ENCODE results near the gene GAA. TPM values are rescaled to one million over a fixed set of nuclear protein-coding genes. Genes with fewer than 3 reads are reported as not detected.

Gene GAA
- polyA plus RNA-seq, 1 of the 3 experiments (the other 2 are of a cell fraction), result 27.3 TPM

- CTCF ChIA-PET, result interaction anchor here (1.3 to 5.8 kb wide), 2 partner anchors 18 to 107 kb away, joined by 3 to 37 read pairs; partner anchors contain the start of gene GAA
- H3K4me2 ChIP-seq, result no peak overlapping the region
- POLR2A ChIA-PET, result interaction anchor here (0.9 to 1.1 kb wide), 2 partner anchors 18 to 26 kb away, joined by 3 to 5 read pairs; partner anchors contain the start of gene GAA
- TF ChIP-seq RXRA (IDR thresholded peaks at IDR 0.05; ENCODE audit: borderline replicate concordance, low read depth), result no peak
- no peak for TF ChIP-seq REST (IDR thresholded peaks at IDR 0.05; ENCODE audit: low read depth, low read length)
- H4K20me1 ChIP-seq (ENCODE audit: insufficient read depth), result no peaks in the 10 kb centered on the region
- peak; percentile 44 for DNase-seq
- H3K27ac ChIP-seq (ENCODE audit: low read depth in 2 of 2, low read length in 1 of 2), result no peak overlapping the region
- H3K79me2 ChIP-seq (ENCODE audit: insufficient read depth), result no peaks in the 10 kb centered on the region
- no peak overlapping the region for H3K4me3 ChIP-seq (ENCODE audit: low read depth in 2 of 2, low read length in 1 of 2)
- no peaks in the 10 kb centered on the region for H3K9me2 ChIP-seq
- H2AFZ ChIP-seq (ENCODE audit: low read depth), result no peak overlapping the region
- no peaks in the 10 kb centered on the region for H3K4me1 ChIP-seq (ENCODE audit: control insufficient read depth in 1 of 2, insufficient read depth in 2 of 2, low read depth in 1 of 2, low read length in 1 of 2)
- H3K9me3 ChIP-seq, result no peaks in the 10 kb centered on the region
- H3K36me3 ChIP-seq (replicated peaks in 1 of 2; ENCODE audit: control insufficient read depth in 1 of 2, insufficient read depth in 2 of 2, low read length in 1 of 2), result peaks cover 0 to 5% of the 10 kb centered on the region in 2 experiments
- 91% methylated on average over 22 of the region's 24 CpGs for WGBS (ENCODE audit: low lambda C conversion rate)
- H3F3A ChIP-seq (replicated peaks; ENCODE audit: insufficient read depth), result no peaks in the 10 kb centered on the region
- H3K9ac ChIP-seq, result no peak overlapping the region
- H3K27me3 ChIP-seq (ENCODE audit: insufficient read depth), result no peaks in the 10 kb centered on the region
These were observed 17.9 kb downstream of the GAA start for GRCh38 chr17:80119271-80119791.

- Histone ChIP-seq H3K9ac (no peak overlapping the region), H3K27ac (ENCODE audit: low read depth in 2 of 2, low read length in 1 of 2) (no peak overlapping the region), H3K9me2 (no peaks in the 10 kb centered on the region), H2AFZ (ENCODE audit: low read depth) (no peak overlapping the region), H3K4me3 (ENCODE audit: low read depth in 2 of 2, low read length in 1 of 2) (no peak overlapping the region), H3F3A (replicated peaks; ENCODE audit: insufficient read depth) (no peaks in the 10 kb centered on the region), H3K36me3 (replicated peaks in 1 of 2; ENCODE audit: control insufficient read depth in 1 of 2, insufficient read depth in 2 of 2, low read length in 1 of 2) (peaks cover 0 to 5% of the 10 kb centered on the region in 2 experiments), H3K4me2 (no peak overlapping the region), H4K20me1 (ENCODE audit: insufficient read depth) (no peaks in the 10 kb centered on the region), H3K79me2 (ENCODE audit: insufficient read depth) (no peaks in the 10 kb centered on the region), H3K9me3 (no peaks in the 10 kb centered on the region), H3K4me1 (ENCODE audit: control insufficient read depth in 1 of 2, insufficient read depth in 2 of 2, low read depth in 1 of 2, low read length in 1 of 2) (no peaks in the 10 kb centered on the region), H3K27me3 (ENCODE audit: insufficient read depth) (no peaks in the 10 kb centered on the region)
- DNase-seq, result no peak
- TF ChIP-seq MAX (IDR thresholded peaks at IDR 0.05; ENCODE audit: low read depth) (no peak), EZH2phosphoT487 (IDR thresholded peaks at IDR 0.05; ENCODE audit: borderline replicate concordance, low read depth) (no peak), ZBTB33 (IDR thresholded peaks at IDR 0.05; ENCODE audit: borderline replicate concordance, low read depth) (no peak), GABPA (IDR thresholded peaks at IDR 0.05; ENCODE audit: low read depth) (no peak), PBX3 (IDR thresholded peaks at IDR 0.05) (no peak), MEF2A (IDR thresholded peaks at IDR 0.05; ENCODE audit: borderline replicate concordance, low read depth) (no peak), NRF1 (IDR thresholded peaks at IDR 0.05; ENCODE audit: low read depth, low read length) (no peak), NFIC (IDR thresholded peaks at IDR 0.05; ENCODE audit: borderline replicate concordance) (no peak), JUND (IDR thresholded peaks at IDR 0.05) (no peak)
- POLR2A ChIA-PET, result interaction anchor here (0.9 to 1.1 kb wide), 2 partner anchors 18 to 26 kb away, joined by 3 to 5 read pairs; partner anchors contain the start of gene GAA
- 95% methylated on average over 9 of the region's 9 CpGs for WGBS (ENCODE audit: low lambda C conversion rate)
- CTCF ChIA-PET, result interaction anchor here (1.3 to 5.8 kb wide), 2 partner anchors 19 to 106 kb away, joined by 3 to 37 read pairs; partner anchors contain the start of gene GAA
These were observed 18.5 kb downstream of the GAA start for GRCh38 chr17:80119839-80120238.
